NCI-H82 (cell line): ENCODE results near the gene FAM151A.

Source experiments
- DNase-seq: peaks from one replicate; lab custom pipeline; 2025; lab: John Stamatoyannopoulos, UW

FAM151A gene

DNA sequence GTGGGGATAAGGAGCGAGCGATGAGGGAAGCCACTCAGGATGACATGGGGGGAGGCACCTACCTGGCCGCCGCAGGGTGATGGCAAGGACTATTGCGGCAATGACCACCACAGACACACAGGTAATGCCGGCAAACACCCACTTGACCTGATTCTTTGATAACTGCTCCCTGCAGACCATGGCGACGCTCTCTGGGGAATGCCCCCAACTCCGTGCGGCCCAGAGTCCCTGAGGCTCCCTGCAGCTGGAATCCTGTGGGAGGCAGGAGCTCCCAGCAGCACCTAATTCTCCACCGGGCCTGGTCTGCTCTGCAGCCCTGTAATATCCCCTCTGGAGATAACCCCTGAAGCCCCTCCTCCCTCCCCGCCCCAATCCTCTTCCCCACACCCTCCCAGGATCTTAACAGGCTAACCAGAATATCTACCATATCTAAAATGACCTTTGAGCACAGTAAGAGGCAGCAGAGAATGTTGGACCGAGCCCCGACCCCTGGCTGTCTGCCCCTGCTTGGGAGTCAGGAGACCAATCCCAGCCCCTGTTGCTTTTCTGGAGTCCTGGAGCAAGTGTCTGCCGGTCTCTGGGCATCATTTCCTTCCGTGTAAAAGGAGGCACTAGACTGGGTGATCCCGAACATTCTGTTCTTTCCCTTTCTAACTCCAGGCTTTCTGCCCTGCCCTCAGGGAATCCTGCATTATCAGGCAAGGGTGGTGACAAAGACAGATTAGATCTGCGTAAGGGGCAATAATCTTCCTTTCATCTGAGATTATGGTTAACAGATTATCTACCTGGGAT is at the start of gene FAM151A:
TSS of gene FAM151A (minus strand) at position 310 of the 792 bp plus-strand sequence. CDS start at position 180, 130 bp downstream.
- peak; percentile 62 for DNase-seq

DNA sequence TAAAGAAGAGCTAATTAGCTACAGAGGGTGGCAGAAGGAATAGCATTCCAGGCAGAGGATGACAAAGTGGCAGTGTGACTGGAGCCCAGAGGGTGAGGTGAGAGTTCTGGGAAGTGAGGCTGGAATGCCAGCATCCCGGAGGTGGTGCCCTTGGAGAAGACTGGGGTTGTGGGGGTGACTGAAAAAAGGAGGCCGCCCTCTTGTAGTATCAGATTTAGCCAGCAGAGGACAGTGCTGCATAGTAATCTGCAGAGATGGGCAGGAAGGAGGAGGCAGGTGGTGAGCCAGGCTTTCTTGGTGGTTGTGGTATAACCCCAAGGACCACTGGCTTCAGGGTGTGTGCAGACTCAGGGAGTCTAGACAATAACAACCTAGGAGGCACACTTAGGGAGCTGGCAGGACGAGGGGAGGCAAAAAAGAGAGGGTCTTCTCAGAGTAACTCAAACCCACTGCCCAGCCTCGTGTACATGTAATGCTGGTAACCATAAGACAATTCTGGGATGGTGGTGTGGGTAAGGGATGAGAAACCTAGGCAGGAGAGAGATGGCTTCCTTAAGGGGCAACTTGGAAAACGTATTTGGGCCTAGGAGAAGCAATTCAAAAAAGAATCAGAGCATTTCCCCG is 48.8 kb upstream of the FAM151A start:
- peak; percentile 90 for DNase-seq

DNA sequence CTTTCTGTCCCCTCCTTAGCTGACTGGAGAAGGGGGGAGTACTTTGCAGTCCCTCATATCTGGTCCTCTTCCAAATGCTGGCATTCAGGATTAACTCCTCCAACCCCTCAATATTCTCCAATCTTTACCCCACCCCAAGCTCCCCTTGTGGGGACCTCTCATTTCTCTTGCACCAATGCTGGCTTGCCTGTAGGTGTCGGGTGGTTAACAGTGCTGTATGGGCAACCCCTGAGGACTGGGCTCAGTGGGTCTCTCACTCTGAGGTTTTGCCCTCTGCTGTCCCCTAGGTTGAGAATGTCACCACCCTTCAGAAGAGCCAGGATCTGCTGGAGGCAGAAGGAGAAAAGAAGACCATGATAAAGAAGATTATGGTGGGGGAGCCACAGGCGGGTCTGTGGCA is 45.2 kb upstream of the FAM151A start:
- no peak for DNase-seq

DNA sequence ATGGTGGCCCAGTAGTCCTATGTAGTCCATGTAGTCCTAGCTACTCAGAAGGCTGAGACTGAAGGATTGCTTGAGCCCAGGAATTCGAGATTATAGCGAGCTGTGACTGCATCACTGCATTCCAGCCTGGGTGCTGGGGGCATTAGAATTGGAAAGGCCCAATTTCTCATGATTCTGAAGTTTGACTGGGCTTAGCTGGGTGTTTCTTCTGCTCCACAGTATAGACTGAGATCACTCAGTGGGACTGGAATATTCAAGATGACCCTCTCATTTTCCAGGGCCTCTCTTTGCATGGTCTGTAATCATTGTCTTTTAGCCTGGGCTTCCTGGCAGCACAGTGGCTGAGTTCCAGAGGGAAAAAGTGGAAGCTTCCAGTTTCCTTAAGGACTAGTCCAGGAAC is 44.5 kb upstream of the FAM151A start:
- DNase-seq = no peak

DNA sequence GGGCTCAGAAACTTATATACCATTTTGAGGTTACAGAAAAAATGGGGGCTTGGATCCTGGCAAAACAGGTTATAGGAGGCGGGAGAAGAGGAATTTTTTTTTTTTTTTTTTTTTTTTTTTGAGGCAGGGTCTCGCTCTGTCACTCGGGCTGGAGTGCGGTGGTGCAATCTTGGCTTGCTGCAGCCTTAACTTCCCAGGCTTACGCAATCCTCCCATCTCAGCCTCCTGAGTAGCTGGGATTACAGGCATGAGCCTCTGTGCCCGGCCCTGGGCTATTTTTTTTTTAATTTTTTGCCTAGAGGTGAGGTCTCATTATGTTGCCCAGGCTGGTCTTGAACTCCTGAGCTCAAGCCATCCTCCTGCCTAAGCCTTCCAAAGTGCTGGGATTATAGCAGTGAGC is 43.0 kb upstream of the FAM151A start:
- DNase-seq = no peak

DNA sequence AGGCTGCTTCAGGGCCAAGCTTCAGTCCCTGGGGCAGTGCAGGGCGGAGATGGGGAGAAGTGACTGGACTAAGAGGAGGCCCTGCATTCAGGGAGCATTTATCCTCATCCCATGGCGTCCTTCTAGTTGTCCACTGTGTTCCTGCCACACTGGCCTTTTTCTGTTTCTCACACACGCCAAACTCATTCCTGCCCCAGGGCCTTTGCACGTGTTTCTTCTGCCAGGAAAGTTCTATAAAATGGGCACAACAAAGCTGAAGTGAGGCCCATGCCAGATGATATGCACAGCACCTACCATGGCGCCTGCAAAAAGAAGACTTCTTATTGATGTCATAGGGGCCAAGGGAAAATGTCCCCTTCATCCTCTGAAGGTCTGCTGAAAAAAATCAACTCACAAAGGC is 42.5 kb upstream of the FAM151A start:
- no peak for DNase-seq

DNA sequence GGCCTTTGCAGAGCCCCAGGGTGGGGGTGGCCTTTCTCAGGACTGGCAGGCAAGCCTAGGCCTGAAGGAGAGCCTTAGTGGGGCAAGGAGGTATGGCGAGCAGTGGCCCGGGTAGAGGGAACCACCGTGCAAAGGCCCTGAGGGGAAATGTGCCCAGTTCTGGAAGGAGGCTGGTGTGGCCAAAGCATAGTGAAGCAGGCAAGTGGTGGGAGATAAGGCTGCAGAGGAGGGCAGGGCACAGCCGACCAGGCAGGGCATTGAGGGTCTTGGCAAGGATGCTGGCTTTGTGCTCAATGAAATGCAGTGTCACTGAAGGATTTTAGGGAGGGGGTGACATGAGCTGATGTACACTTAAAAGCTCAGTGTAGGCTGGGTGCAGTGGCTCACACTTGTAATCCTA is 41.0 kb upstream of the FAM151A start:
- no peak for DNase-seq

DNA sequence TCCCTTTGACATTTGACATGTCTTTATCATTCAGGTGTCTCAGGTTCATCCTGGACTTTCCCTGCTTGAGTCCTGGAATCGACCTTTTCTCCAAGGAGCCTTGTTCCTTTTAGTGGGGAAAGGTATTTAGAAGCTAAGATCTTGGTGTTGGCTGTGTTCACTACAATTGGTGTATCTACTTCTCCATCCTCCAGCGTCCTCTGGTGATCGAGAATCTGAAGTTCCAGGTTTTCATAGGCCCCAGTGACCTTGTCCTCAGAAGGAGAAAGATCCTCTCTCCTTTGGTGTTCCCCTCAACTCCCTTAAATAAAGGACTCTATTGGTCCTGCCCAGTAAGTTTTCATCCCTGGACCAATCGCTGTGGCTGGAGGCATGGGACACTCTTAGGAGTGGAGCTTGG is 40.4 kb upstream of the FAM151A start:
- no peak for DNase-seq

DNA sequence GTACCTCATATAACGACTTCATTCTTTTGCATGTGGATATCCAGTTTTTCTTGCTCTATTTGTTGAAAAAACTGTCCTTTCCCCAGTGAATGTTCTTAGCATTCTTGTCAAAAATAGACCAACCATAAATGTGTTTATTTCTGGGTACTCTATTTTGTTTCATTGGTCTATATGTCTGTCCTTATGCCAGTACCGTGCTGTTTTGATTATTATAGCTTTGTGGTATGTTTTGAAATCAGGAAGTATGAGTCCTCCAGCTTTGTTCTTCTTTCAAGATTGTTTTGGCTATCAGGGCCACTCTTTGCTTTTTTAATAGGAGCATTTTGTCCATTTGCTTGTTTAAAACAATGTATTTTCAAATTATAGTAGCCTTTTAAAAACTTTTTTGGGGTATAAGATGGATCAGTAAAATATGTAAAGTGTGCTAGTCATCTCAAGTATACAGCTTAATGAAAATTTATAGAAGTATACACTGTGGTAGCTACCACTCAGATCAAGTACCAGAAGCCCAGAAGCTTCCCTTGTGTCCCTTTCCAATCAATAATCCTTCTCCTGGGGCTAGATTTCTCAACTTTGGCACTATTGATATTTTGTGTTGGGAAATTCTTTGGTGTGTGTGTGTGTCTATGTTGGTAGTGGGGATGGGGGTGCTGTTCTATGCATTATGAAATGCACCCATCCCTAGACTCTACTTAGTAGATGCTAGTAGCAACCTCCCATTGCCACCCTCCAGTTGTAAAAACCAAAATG is 35.0 kb upstream of the FAM151A start:
- no peak for DNase-seq

DNA sequence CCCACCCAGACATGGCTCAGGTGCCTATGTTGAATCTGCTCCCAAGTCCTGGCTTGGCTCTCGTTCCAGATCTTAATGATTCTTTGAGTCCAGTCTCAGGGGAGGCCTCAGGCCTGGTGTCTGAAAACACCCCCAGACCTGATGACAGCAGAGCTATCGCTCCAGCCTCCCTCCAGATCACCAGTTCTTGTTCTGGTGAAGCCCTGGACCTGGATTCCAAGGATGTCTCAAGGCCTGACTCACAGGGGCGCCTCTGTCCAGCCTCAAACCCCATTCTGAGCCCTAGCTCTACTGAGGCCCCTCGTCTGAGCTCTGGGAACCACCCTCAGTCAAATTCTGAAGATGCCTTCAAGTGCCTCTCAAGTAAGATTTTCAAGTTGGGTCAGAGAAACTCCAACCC is 29.7 kb upstream of the FAM151A start:
- no peak for DNase-seq

DNA sequence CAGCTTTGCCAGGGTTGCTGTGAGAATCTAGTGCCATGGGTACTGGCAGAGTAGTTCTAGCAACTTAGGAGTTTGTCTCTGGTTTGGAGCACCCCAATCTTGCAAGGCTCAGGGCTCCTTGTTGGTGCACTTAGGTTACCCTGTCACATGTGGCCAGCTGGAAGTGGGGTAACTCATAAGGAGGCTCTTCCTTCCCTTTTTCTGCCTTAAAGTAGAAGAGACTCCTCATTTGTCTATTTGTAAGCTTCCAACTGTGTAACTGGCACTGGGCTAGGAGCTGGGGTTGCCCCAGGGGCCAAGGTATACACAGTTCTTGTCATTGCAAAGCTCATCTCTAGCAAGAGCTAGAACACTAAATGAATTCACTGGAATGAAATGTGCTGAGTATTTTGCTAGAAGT is 28.8 kb upstream of the FAM151A start:
- no peak for DNase-seq

DNA sequence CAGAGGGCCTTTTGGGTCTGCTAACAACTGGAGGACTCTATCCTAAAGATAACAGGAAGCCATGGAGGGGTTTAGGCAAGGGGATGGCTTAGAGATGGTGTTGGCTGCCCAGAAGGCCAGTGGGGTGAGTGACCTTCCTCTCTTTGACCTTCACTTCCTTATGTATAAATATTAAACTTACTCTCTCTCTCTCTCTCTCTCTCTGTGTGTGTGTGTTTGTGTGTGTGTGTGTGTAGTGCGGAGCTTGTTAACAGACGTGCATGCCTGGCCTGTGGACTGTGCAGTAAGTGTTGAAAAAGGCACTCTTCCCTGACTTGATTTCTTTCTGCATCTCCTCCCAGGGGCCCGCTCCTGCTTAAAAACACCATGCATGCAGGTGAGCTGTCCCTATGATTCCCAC is 28.3 kb upstream of the FAM151A start:
- no peak for DNase-seq

DNA sequence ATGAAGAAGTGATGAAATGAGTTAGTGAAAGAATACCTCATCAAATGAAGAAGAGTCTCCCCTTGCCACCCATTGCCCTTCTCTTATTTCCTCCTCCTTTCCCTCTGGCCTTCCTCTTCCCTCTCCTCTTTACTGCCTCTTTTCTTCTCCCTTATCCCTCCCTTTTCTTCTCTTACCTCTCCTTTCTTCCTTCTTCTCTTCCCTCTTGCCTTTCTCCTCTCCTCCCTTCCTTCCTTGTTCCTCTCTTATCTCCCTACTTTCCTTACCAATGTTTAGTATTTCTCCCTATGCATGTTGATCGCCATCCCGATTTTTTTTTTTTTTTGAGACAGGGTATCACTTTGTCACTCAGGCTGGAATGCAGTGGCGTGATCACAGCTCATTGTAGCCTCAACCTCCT is 27.1 kb upstream of the FAM151A start:
- DNase-seq = no peak

DNA sequence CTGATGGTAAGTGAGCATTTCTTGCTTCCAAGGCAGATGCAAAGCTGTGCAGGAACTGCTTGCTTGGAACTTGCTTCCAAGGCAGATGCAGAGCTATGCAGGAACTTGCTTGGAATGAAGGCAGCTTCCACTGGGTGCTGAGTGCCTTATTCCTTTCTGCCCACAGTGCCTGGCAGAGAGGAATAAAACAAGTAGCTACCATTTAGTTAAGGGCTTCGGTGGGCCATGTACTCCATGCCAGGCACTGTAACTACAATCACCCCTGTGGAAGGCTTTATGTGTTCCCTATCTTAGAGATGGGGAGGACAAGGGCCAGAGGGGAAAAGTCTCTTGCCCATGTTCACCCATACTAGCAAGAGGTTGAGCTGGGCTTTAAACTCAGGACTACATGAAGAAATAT is 26.6 kb upstream of the FAM151A start:
- no peak for DNase-seq

DNA sequence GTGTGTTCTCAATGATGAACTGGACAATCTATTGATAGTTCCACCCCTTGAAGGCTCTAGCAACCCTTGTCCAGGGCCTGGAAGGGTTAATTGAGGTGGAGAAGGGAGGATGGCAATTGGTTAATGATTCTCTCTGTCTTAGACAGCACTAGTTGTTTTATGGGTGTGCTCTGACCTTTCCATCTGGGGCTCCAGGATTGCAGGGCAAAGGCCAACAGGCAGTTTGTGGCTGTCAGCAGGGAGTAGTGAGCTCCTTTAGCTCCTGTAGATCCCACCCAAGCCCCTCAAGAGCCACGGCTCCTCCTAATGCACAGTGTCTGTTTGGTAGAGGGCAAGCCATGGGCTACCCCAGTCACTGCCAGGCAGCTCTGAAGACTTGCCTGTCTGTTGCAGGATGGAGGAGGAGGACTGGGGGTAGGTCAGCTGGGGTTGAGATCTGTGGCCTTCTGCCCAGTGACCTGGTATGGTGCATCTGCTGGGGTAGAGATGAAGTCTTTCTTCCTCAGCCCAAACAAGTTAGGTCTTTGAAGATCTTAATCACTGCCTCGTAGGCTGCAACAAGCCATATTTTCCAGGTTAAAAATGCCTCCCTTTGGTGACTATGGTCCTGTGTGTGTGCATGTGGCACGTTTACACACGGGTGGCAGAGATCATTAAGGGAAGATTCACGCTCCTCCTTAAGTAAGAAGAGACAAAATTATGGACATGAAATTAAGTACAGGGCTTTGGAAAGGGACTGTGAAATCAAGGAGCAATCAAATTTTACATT is 26.0 kb upstream of the FAM151A start:
- no peak for DNase-seq

DNA sequence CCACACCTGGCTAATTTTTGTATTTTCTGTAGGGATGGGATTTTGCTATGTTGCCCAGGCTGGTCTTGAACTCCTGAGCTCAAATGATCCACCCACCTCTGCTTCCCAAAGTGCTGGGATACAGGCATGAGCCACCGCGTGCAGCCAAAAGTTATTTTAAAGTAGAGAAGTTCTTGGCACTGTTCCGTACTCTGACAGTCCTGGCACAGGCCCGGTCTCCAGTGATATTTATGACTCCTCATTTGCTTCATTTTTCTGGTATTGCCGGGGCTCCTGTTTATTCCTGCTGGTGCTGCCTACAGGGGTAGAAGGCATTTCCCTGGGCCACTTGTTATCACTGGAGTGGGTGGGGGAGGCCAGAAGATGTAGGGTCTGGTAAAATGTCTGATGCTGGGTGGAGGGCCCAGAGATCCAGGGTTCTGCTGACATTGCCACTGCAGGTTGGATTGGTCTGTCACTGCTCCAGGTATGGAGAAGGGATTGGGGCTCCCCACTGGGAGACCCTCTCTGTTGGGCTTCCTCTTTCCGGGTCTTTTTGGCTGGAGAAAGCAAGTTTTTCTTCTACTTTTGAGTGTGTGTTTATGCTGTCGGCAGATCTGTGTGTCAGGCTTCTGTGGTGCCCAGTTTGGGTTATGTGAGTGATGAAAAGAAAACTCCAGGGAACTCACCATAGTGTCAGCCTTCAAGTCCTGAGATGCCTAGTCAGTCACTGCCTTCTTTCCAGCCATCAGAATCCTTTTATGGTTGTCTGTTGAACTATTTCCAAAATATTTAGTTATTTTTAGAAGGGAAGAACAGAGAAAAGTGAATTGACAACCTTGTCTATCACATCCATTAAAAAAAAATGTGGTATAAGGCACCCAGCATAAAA is 22.7 kb upstream of the FAM151A start:
- no peak for DNase-seq

DNA sequence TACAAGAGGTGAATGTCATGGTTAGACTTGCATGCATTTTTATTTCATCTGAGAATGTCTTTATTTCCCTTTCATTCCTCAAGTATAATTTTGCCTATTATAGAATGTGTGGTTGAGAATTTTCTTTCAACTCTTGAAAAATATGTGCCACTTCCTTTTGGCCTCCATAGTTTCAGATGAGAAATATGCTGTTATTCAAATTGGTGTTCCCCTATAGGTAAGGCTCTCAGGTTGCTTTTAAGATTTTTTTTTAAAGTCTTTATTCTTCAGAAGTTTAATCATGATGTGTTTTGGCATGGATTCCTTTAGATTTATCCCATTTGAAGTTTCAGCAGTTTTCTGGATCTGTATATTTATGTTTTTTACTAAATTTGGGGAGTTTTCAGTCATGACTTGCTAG is 20.4 kb upstream of the FAM151A start:
- DNase-seq = no peak

DNA sequence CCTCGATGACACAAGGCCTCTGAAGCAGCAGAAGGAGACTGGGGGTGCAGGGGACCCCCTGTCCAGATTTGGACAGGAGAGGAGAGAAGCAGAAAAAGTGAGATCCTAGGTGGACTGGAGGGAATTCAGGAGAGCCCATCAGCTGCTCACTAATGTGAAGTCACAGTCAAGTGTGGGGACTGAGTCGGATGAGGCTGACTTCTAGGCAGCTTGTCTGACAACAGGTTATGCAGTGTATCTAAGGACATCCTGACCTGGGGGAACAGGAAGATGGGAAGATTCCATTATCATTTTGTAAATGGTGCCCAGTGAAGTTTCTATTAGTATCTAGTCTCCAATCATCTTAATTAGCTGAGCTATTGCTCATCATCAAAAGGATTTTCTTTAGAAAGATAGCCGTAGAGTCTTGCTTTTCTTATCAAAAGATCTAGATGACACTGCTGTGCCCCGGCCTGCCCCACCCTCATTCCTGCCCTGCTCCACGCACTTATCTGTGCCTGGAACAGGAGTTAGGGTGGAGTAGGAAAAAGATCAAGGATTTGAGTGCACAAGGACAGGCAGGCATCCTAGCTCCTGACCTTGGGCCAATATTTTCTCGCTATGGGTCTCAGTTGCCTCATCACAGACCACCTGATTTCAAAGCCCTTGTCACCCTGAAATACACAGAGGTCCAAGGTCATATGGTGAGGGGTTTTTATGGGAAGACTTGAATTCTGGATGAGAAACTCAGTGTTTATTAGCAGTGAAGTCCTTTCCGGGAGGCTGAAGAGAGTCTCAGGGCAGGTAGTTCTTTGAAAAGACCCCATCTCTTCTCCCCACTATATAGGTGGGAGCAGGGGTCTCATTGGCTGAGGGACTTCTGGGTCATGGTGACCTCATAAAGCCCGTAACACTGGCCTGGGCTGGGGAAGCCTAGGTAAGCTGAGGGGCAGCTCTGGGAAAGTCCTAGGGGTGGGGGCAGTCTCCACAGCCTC is 17.8 kb upstream of the FAM151A start, which contains the start of gene MROH7:
TSS of gene MROH7 (plus strand) at position 924 of the 974 bp plus-strand sequence. CDS start 11,141 bp downstream, outside the sequence.
- no peak for DNase-seq

DNA sequence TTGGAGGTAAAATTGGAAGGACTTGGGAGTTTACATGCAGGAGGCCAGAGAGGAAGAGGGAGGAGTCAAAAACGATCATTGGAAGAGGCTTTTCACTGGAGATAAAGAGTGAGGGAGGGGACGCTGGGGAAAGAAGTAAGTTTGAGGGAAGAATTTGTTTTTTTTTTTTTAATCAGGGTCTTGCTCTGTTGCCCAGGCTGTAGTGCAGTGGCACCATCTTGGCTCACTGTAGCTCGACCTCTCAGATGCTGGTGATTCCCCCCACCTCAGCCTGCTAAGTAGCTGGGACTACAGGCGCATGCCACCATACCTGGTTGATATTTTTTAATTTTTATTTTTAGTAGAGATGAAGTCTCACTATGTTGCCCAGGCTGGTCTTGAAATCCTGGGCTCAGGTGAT is 17.0 kb upstream of the FAM151A start:
- DNase-seq = no peak
